VCaP (cell line): ENCODE results near the gene NAGA.

ENCODE experiments used
- H3K27ac ChIP-seq: fragments of 450-650 bp; 2 replicates; pipeline ENCODE4 v1.5.1; 2017
- CTCF ChIP-seq: fragments of 450-650 bp; conservative IDR thresholded peaks from 2 replicates; pipeline ENCODE4 v1.5.1; 2017; ENCODE audit warnings: mild to moderate bottlenecking, moderate library complexity

Gene NAGA

GRCh38 chr22:42079319-42080251 is 9.0 kb upstream of the NAGA start, which contains the start of gene SMDT1:
Gene SMDT1 (plus strand): TSS chr22:42079700. CDS start chr22:42079769, 69 bp downstream.
- no peak for TF ChIP-seq CTCF
- H3K27ac ChIP-seq = peak within 1 kb of the TSS; percentile 95

GRCh38 chr22:42078469-42079318 is 8.1 kb upstream of the NAGA start:
- TF ChIP-seq CTCF = no peak
- peak overlapping the region; percentile 95 for H3K27ac ChIP-seq

- TF ChIP-seq CTCF = no peak
- peak overlapping the region; percentile 95 for H3K27ac ChIP-seq
These were observed 7.0 kb upstream of the NAGA start for GRCh38 chr22:42077486-42078125.

- no peak for TF ChIP-seq CTCF
- no peak overlapping the region; the same call in 1 of the 2 replicates for H3K27ac ChIP-seq
These were observed 6.3 kb upstream of the NAGA start for GRCh38 chr22:42076764-42077485.

- no peak for TF ChIP-seq CTCF
- peak overlapping the region; percentile 50; the same call in 1 of the 2 replicates for H3K27ac ChIP-seq
These were observed 4.4 kb upstream of the NAGA start for GRCh38 chr22:42074846-42075676.

- peak within 1 kb of the TSS; percentile 50; the same call in 1 of the 2 replicates for H3K27ac ChIP-seq
- 0 out of 2 replicates have a peak, but pooled peaks have one; percentile 26 for TF ChIP-seq CTCF
These were observed 3.7 kb upstream of the NAGA start, which contains the start of gene PHETA2 for GRCh38 chr22:42074132-42074811. Gene PHETA2 (plus strand): TSS chr22:42074248. CDS start chr22:42077294, 3,046 bp downstream.
